T follicular helper cell (primary cell): Measurements from ENCODE around the gene MAFG.

ENCODE experiments used
- DNase-seq: peaks from one replicate; pipeline ENCODE4 v3.0.0-alpha.2; 2020; ENCODE audit warnings: low read depth

The MAFG gene

GRCh38 chr17:81939881-81940385 lies 12.4 kb upstream of the MAFG start:
- no peak for DNase-seq

GRCh38 chr17:81939218-81939617 lies 11.7 kb upstream of the MAFG start:
- no peak for DNase-seq

DNA sequence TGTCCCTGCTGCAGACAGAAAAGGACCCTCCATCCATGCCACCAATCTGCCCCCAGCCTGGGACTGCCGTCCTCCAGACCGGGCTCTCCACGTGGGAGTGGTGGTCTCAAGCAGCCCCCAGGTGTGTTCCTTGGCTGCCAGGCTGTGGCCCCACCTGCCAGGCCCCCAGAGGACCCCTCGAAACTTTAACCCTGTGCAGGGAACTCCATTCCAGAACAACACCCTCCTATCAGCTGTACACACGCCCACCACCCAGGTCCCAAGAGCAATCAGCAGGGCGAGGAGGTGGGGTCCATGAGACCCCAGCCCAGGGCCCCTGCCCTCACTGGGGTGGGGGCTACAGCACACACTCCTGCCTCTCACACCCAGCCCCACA lies 8.2 kb upstream of the MAFG start:
- DNase-seq = no peak

DNA sequence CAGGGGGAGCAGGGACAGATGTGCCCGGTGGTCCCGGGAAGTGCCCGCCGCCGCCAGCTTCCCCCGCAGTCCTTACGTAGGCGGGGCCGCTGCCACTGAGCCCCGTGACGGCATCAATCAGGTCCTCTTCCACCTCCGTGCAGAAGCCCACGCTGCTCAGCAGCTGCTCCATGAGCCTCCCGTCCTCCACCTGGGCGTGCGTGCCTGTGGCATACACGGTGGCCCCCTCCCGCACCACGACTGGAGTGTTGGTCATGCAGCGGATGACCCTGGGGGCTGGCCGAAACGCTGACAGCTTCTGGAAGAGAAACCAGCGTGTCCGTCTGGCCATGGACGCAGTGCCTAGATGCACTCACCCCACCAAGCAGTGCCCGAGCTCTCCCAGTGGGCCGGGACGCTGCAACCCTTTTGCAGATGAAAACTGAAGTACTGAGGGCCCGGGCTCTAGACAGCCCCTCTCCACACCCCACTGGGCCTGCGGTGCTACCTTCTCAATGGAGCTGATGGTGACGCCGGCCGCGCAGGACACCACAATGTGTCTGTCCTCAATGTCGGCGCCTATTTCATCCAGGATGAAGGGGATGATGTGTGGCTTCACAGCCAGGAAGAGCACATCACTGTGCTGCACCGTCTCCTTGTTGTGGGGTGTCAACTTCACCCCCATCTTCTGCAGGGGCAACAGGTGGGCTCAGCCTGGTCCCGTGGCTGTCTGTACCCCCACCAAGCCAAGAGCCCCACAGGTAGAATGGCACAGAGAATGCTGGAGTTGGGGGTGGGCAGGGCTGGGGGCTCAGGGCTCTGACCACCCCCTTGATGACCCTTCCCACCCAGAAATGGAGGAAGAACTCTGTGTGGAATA lies 7.5 kb upstream of the MAFG start:
- no peak for DNase-seq

GRCh38 chr17:81934098-81934757 lies 6.7 kb upstream of the MAFG start:
- DNase-seq = no peak

- DNase-seq = no peak
Observed at GRCh38 chr17:81933178-81933699, 5.7 kb upstream of the MAFG start.

GRCh38 chr17:81932333-81932983 lies 4.9 kb upstream of the MAFG start:
- DNase-seq = no peak

GRCh38 chr17:81931557-81932332 lies 4.2 kb upstream of the MAFG start:
- no peak for DNase-seq

GRCh38 chr17:81931189-81931556 lies 3.6 kb upstream of the MAFG start:
- DNase-seq = no peak

GRCh38 chr17:81930142-81931125 lies 2.9 kb upstream of the MAFG start:
- DNase-seq = no peak

DNA sequence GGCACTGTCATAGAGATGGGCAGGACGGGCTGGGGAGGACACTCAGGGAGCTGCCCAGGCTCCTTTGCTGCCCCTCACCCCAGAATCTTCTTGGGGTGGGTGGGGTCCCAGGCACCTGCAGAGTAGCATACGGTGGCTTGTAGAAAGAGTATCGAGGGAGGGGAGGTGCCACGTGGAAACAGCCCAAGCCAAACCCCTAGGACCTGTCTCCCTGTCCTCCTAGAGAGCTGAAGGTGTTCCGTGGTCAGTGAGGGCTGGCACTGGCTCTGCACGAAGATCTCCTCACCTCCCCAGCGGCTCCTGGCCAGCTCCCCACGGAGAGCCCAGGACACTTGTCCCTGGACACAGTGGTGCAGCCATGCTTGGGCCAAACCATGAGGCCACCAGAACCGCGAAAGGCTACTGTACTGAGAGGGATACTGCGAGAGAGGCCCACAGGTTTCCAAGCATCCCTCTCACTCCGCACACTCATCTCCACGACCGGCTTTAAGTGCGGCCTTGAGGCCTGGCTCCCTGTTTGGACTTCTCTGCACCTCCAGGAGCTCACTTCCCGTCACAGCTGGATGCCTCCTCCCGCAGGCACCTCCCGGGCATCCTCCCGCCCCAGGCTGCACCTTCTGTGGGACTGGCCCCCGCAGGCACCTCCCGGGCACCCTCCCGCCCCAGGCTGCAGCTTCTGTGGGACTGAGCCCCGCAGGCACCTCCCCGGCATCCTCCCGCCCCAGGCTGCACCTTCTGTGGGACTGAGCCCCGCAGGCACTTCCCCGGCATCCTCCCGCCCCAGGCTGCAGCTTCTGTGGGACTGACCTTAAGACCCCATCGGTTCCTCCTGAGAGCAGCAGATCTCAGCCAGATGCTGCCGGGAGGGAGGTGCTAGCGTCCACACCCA lies 2.0 kb upstream of the MAFG start:
- DNase-seq = no peak

DNA sequence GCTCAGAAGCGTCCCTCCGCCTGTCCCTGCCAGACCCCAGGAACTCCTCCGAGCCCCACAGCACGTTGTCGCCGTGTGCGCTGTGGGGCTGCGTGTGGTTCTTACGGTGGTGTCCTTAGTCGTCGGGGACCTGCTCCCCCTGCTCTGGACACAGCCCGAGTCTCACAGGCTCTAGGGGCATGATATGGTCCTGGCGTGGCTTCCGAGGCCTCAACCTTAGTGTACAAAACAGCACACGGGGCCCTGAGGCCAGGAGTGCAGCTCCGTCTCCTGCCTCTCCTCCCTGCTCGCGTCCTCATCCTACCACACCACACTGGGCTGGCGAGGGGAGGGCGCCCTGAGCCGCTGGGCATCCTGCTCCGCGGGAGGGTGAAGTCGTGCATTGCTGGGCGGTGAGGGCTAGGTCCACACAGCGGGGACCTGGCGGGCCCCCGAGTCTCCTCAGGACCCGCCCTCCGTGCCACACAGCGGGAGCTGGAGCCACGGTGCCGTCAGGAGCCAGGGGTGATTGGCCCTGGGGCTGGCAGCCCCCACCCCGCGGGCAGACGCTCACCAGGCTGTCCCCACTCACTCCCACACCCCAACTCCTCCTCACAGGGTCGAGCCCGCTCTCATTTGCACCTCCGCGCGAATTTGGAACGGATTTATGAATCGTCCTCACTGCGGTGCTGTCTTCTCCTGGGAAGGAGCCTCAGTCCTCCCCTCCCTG lies 1.2 kb upstream of the MAFG start:
- no peak for DNase-seq

DNA sequence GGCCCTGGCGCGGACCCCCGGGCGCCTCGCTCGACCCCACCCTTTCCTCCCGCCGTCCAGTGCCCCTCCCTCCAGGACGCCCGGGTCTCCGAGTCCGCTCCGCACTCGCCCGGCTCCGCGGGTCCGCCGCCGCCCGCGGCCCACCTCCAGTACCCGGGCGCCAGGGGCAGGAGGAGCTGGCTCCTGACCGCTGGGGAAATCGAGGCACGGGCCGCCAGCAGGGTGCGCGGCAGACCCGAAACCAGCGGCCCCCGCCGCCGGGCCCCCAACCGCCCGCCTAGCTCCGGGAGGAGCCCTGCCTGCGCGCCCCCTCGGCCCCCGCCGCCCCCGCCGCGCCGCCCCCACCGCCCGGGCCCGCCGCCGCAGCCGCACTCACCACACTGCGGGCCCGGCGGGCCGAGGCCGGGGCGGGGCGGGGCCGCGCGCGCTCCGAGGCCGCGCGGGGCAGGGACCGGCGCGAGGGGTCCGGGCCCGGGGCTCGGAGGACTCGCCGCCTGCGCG lies 333 bp downstream of the MAFG start:
- no peak for DNase-seq

DNA sequence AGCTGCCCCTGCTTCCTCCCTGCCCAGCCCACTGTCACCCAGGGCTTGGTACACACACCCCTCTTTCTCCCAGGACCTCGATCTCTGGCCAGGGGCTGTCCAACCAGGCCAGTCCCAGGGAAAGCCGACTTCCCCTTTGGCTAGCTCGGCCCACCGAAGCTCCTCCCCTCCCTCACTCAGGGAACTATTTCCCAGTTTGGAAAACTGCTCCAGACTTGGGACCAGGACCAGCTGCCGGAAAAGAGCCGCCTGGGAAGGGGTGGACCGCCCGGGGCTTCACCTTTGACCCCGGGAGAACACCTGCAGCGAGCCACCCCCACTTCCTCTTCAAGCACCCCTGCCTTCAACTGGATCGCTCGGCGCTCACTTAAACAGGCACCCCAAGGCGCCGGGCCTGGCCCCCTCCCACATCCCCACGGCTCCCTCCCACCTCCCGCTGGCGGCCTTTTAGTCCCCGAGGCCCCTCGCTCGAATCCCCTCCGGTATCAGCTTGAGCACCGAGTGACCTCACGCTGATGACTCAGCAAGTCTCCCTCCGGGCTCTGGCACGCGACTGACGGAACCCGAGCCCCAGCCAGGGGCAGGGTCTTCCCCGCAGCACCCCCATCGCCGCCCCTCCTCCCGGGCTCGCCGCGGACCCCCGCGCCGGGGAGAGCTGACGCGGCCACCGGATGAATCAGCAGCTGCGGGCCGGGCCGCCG lies 934 bp downstream of the MAFG start:
- peak; percentile 31 for DNase-seq

- DNase-seq = no peak
Observed at GRCh38 chr17:81925860-81926450, 1.6 kb downstream of the MAFG start.

DNA sequence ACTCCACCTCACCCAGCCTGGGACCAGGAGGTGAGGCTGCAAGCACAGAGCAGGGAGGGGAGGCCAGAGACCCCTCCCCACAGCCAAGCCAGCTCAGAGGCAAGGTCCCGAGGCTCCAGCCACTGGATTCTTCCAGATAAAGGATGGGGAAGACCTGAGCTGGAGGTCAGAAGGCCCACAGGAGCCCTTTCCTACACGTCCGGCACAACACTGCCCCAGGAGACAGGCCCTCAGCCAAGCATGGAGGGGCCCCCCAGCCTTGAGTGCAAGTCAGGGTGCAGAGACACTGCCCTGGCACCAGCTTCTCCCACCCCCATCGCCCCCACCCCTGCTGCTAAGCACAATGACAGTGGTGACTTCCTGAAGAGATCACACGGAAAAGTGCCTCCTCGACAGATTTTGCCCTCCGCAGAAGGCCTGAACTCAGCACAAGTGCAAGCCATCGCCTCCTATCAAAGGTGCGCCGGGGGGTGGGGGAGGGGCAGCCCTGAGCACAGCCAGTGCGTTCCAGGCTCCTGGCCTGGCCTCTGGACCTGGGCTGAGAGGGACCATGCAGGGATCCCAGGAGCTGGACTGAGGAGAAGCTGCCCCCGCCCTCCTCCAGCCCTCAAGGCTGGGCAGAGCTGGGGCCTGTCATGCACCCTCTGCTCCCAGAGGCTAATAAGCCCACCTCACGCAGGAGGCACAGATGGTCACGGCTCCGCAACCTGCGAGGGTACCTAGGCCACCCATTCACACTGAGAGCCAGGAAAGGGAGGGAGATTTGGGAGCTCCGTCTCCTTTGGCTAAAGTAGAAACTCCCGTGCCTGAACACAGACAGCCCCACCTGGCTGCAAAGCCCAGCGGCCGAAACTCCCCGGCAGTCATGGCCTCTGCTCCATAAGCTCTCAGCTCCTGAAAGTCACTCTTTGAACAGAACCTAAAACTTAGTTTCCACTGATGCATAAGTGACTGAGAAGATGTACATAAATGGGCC lies 2.7 kb downstream of the MAFG start:
- peak; percentile 22 for DNase-seq
